Measurements from ENCODE around the gene PURA. TPM values are rescaled to one million over a fixed set of nuclear protein-coding genes. Genes with fewer than 3 reads are reported as not detected.
A peak's percentile ranks its signal among the peaks of the same experiment; 100 is the strongest.

PURA gene
- total RNA-seq, result 1 to 10 TPM; 8.2 to 9.2 TPM

GRCh38 chr5:140113699-140114263 is at the start of gene PURA:
Gene PURA (plus strand): TSS chr5:140114109. CDS start chr5:140114182, 73 bp downstream.
- Mint-ChIP-seq H3K4me1 (ENCODE audit: low read depth) (peaks cover 63% of the 10 kb centered on the region), H3K4me3 (peak within 1 kb of the TSS; percentile 95), H3K36me3 (ENCODE audit: low read depth) (peaks cover 8% of the 10 kb centered on the region), H3K27me3 (peaks cover 22% of the 10 kb centered on the region), H3K27ac (peak within 1 kb of the TSS; percentile 91), H3K9me3 (no peaks in the 10 kb centered on the region)
- TF ChIP-seq, protein P1, sequence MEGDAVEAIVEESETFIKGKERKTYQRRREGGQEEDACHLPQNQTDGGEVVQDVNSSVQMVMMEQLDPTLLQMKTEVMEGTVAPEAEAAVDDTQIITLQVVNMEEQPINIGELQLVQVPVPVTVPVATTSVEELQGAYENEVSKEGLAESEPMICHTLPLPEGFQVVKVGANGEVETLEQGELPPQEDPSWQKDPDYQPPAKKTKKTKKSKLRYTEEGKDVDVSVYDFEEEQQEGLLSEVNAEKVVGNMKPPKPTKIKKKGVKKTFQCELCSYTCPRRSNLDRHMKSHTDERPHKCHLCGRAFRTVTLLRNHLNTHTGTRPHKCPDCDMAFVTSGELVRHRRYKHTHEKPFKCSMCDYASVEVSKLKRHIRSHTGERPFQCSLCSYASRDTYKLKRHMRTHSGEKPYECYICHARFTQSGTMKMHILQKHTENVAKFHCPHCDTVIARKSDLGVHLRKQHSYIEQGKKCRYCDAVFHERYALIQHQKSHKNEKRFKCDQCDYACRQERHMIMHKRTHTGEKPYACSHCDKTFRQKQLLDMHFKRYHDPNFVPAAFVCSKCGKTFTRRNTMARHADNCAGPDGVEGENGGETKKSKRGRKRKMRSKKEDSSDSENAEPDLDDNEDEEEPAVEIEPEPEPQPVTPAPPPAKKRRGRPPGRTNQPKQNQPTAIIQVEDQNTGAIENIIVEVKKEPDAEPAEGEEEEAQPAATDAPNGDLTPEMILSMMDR (IDR thresholded peaks at IDR 0.05), result no peak
- intact Hi-C loops (cut with micrococcal nuclease), result no loop called here
- ATAC-seq (peak; percentile 91), DNase-seq (peak; percentile 97)
- CTCF ChIA-PET, result interaction anchor here (7.8 kb wide), 1 partner anchor 30 kb away, joined by 91 read pairs; no protein-coding TSS in a partner anchor
- POLR2A ChIA-PET, result interaction anchor here (0.6 to 1.7 kb wide), 8 partner anchors 8 to 314 kb away, joined by 3 to 5 read pairs (median 4); no protein-coding TSS in a partner anchor

DNA sequence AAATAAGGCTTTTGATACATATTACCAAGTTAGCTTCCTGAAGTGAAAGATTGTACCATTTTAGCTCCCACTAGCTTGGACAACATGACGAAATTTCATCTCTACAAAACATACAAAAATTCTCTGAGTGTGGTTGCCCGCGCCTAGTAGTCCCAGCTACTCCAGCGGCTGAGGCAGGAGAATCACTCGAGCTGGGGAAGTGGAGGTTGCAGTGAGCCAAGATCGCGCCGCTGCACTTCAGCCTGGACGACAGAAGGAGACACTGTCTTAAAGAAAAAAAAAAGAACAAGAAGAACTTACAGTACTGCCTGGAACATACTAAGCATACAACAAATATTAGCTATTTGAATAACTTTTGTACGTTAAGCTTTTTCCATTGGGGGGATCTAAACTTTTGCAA is 41.1 kb upstream of the PURA start:
- Mint-ChIP-seq H3K9me3 (no peaks in the 10 kb centered on the region), H3K4me3 (no peak overlapping the region), H3K27ac (no peak overlapping the region), H3K36me3 (ENCODE audit: low read depth) (no peaks in the 10 kb centered on the region), H3K27me3 (peaks cover 19% of the 10 kb centered on the region), H3K4me1 (ENCODE audit: low read depth) (no peaks in the 10 kb centered on the region)
- ChIA-PET POLR2A (no interaction called here), CTCF (interaction anchor here (0.6 to 5.7 kb wide), 34 partner anchors 8 to 217 kb away, joined by 3 to 96 read pairs (median 4); no protein-coding TSS in a partner anchor)
- intact Hi-C loops (cut with micrococcal nuclease), result loop anchor here (1.0 kb wide), 2 partner anchors 71 to 84 kb away; no protein-coding TSS in a partner anchor
- no peak for ATAC-seq
- DNase-seq, result no peak
- TF ChIP-seq, protein P1 (IDR thresholded peaks at IDR 0.05), result no peak

- H3K4me3 Mint-ChIP-seq, result no peak overlapping the region
- H3K27me3 Mint-ChIP-seq, result peaks cover 19% of the 10 kb centered on the region
These were observed 40.6 kb upstream of the PURA start for GRCh38 chr5:140073296-140073695.

DNA sequence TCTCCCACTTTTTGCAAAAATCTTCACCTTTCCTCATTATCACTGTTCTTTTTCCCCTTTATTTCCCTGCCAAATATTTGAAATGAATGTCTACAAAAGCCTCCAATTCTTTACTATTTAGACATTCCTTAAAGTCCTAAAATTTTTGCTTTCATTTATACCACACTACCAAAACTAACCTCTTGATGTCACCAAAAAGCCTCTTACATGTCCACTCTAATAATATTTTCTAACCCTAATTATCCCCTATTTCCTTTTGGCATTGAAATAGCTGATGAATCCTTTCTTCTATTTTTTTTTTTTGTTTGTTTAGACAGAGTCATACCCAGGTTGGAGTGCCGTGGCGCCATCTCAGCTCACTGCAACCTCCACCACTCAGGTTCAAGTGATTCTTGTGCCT is 38.5 kb upstream of the PURA start:
- ChIA-PET POLR2A (no interaction called here), CTCF (interaction anchor here (1.1 to 5.7 kb wide), 7 partner anchors 11 to 81 kb away, joined by 3 to 96 read pairs (median 6); no protein-coding TSS in a partner anchor)
- DNase-seq (no peak), ATAC-seq (no peak)
- intact Hi-C loops (cut with micrococcal nuclease), result no loop called here
- H3K4me1 Mint-ChIP-seq (ENCODE audit: low read depth), result no peaks in the 10 kb centered on the region
- H3K9me3 Mint-ChIP-seq, result no peaks in the 10 kb centered on the region
- H3K27ac Mint-ChIP-seq, result no peak overlapping the region
- H3K27me3 Mint-ChIP-seq, result peaks cover 19% of the 10 kb centered on the region
- H3K4me3 Mint-ChIP-seq, result no peak overlapping the region
- no peaks in the 10 kb centered on the region for H3K36me3 Mint-ChIP-seq (ENCODE audit: low read depth)
- TF ChIP-seq, protein P1 (IDR thresholded peaks at IDR 0.05), result no peak

More at GRCh38 chr5:140073296-140073695, 40.6 kb upstream of the PURA start:
- H3K9me3 Mint-ChIP-seq, result no peaks in the 10 kb centered on the region
- H3K27ac Mint-ChIP-seq, result no peak overlapping the region
- TF ChIP-seq, protein P1 (IDR thresholded peaks at IDR 0.05), result peak; percentile 77
- CTCF ChIA-PET, result interaction anchor here (0.7 to 5.7 kb wide), 30 partner anchors 8 to 169 kb away, joined by 3 to 96 read pairs (median 4); no protein-coding TSS in a partner anchor
- H3K36me3 Mint-ChIP-seq (ENCODE audit: low read depth), result no peaks in the 10 kb centered on the region
- DNase-seq (no peak), ATAC-seq (no peak)
- H3K4me1 Mint-ChIP-seq (ENCODE audit: low read depth), result no peaks in the 10 kb centered on the region
- POLR2A ChIA-PET, result no interaction called here
- intact Hi-C loops (cut with micrococcal nuclease), result loop anchor here (1.0 kb wide), 2 partner anchors 71 to 84 kb away; no protein-coding TSS in a partner anchor

DNA sequence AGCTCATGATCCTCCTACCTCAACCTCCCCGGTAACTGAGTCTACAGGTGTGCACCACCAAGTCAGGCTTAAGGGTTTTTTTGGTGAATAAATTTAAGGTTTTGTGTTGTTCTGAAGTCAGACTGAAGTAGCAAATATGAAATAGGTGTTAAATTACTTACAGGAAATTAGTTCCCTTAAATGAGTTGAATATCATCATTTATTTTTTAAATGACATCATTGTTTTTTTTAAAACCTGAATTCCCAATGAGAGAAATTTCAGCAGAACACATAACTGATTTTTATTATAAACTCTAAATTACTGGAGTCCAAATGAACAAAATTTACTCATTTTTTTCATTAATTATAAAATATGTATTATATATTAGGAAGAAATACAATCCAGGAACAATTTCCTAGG is 37.8 kb upstream of the PURA start:
- no peak overlapping the region for H3K4me3 Mint-ChIP-seq
- TF ChIP-seq, protein P1 (IDR thresholded peaks at IDR 0.05), result no peak
- ChIA-PET CTCF (interaction anchor here (1.2 to 5.7 kb wide), 6 partner anchors 29 to 80 kb away, joined by 3 to 96 read pairs (median 6); no protein-coding TSS in a partner anchor), POLR2A (no interaction called here)
- no peaks in the 10 kb centered on the region for H3K9me3 Mint-ChIP-seq
- H3K27ac Mint-ChIP-seq, result no peak overlapping the region
- H3K36me3 Mint-ChIP-seq (ENCODE audit: low read depth), result no peaks in the 10 kb centered on the region
- peaks cover 20% of the 10 kb centered on the region for H3K27me3 Mint-ChIP-seq
- no peaks in the 10 kb centered on the region for H3K4me1 Mint-ChIP-seq (ENCODE audit: low read depth)
- intact Hi-C loops (cut with micrococcal nuclease), result no loop called here
- ATAC-seq (no peak), DNase-seq (no peak)
